ENCODE measurements around the gene ZNF692. TPM values are rescaled to one million over a fixed set of nuclear protein-coding genes. Genes with fewer than 3 reads are reported as not detected.

The ZNF692 gene
- total RNA-seq, 1 donor from 2014 or later, result 100 TPM

DNA sequence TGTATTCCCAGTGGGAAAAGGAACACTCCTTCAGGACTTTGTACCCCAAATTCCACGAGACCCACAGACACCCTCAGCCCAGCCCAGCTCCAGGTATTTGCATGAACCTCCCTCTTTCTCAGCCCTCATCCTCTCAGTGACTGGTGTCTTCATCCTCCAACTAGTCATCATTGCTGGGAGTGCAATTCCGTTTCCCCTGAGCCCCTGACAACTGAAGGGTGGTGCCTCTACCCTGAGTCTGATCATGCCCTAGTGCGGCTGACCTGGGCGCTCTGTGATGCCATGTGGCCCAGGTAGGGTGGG, 3.8 kb upstream of the ZNF692 start:
- no peak for DNase-seq
- Mint-ChIP-seq H3K36me3 (ENCODE audit: low read depth) (peaks cover 4% of the 10 kb centered on the region), H3K4me1 (peaks cover 24% of the 10 kb centered on the region), H3K27me3 (peaks cover 4% of the 10 kb centered on the region), H3K27ac (peak overlapping the region; percentile 73), H3K9me3 (no peaks in the 10 kb centered on the region), H3K4me3 (peak overlapping the region; percentile 91)
- intact Hi-C loops (cut with micrococcal nuclease), result no loop called here

GRCh38 chr1:248861616-248862015, 2.7 kb upstream of the ZNF692 start:
- Mint-ChIP-seq H3K9me3 (no peaks in the 10 kb centered on the region), H3K4me1 (peaks cover 31% of the 10 kb centered on the region), H3K36me3 (ENCODE audit: low read depth) (peaks cover 9% of the 10 kb centered on the region), H3K4me3 (peak overlapping the region; percentile 10), H3K27ac (peak overlapping the region; percentile 13), H3K27me3 (peaks cover 4% of the 10 kb centered on the region)
- intact Hi-C loops (cut with micrococcal nuclease), result no loop called here
- DNase-seq, result no peak

- Mint-ChIP-seq H3K4me3 (peak overlapping the region; percentile 96), H3K9me3 (no peaks in the 10 kb centered on the region), H3K27me3 (no peaks in the 10 kb centered on the region), H3K4me1 (peaks cover 43% of the 10 kb centered on the region), H3K27ac (peak overlapping the region; percentile 98), H3K36me3 (ENCODE audit: low read depth) (peaks cover 22% of the 10 kb centered on the region)
- DNase-seq, result no peak
- intact Hi-C loops (cut with micrococcal nuclease), result no loop called here
Measured at GRCh38 chr1:248860007-248860406, 1.1 kb upstream of the ZNF692 start.

DNA sequence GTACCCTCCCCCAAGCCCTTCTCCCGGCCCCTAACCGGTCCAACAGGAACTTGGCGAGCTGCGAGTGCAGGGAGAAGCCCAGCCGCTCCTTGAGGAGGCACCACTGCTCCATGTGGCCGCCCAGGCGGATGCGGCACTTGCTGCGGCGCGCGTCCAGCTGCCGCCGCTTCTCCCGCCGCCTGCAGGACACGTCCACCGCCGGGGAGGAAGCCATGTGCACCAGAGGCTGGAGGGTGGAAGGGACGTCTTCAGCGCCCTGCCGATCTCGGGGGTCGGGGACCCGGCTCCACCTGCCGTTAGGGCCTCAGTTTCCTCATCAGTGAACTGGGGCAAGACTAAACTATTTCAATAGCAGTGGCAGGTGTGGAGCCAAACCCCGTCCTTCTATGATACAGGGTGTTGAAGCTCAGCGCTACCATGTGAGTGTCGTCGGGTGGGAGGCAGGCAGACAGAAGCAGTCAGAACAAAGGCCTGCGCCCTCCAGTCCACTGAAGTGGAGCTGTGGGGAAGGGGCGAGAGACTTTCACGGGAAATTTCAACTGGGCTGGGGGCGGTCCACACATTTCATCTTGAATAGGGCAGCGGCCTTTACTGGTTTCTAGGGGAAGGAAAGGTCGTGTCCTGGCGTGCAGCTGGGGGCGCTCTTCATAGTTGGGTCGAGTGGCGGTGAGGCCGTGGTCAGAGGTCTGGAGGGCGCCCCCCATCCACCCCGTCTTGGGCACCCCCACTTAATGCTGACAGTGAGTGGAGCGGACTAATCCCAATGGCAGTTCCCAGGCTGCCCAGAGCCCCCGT, 592 bp downstream of the ZNF692 start:
- peak overlapping the region; percentile 98 for H3K27ac Mint-ChIP-seq
- H3K4me1 Mint-ChIP-seq, result peaks cover 50% of the 10 kb centered on the region
- intact Hi-C loops (cut with micrococcal nuclease), result loop anchor here (1.0 kb wide), 1 partner anchor 20 kb away; the partner anchor contains the start of gene ZNF672
- DNase-seq, result peak; percentile 84
- H3K27me3 Mint-ChIP-seq, result no peaks in the 10 kb centered on the region
- H3K9me3 Mint-ChIP-seq, result no peaks in the 10 kb centered on the region
- H3K4me3 Mint-ChIP-seq, result peak overlapping the region; percentile 96
- peaks cover 34% of the 10 kb centered on the region for H3K36me3 Mint-ChIP-seq (ENCODE audit: low read depth)

- Mint-ChIP-seq H3K4me3 (peak overlapping the region; percentile 96), H3K27me3 (no peaks in the 10 kb centered on the region), H3K36me3 (ENCODE audit: low read depth) (peaks cover 34% of the 10 kb centered on the region), H3K4me1 (peaks cover 48% of the 10 kb centered on the region), H3K27ac (peak overlapping the region; percentile 98), H3K9me3 (no peaks in the 10 kb centered on the region)
- DNase-seq, result no peak
- intact Hi-C loops (cut with micrococcal nuclease), result loop anchor here (1.0 kb wide), 1 partner anchor 19 kb away; the partner anchor contains the start of gene ZNF672
Measured at GRCh38 chr1:248857749-248858095, 1.2 kb downstream of the ZNF692 start.

GRCh38 chr1:248857201-248857600, 1.7 kb downstream of the ZNF692 start:
- DNase-seq, result no peak
- Mint-ChIP-seq H3K36me3 (ENCODE audit: low read depth) (peaks cover 34% of the 10 kb centered on the region), H3K4me3 (peak overlapping the region; percentile 96), H3K9me3 (no peaks in the 10 kb centered on the region), H3K27ac (peak overlapping the region; percentile 98), H3K27me3 (no peaks in the 10 kb centered on the region), H3K4me1 (peaks cover 43% of the 10 kb centered on the region)
- intact Hi-C loops (cut with micrococcal nuclease), result no loop called here

DNA sequence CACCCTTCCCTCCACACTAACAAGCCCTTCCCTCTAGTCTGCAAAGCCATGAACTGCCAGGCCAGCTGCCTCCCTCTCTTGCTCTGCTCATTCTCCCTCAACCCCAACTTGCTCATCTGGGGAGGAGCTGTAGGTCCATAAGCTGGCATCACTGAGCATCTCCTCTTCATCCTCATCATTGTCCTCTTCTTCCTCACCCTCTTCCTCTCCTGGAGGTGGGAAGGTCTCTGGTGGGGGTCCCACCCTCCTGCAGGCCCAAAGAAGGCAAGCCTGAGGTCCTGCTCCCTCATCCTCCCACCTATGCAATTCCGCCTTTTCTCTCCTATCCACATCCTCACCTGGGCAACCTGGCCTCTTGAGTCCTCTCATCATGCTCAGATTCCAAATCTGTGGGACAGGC, 2.7 kb downstream of the ZNF692 start:
- Mint-ChIP-seq H3K36me3 (ENCODE audit: low read depth) (peaks cover 34% of the 10 kb centered on the region), H3K4me1 (peaks cover 40% of the 10 kb centered on the region), H3K9me3 (no peaks in the 10 kb centered on the region), H3K27me3 (no peaks in the 10 kb centered on the region), H3K4me3 (no peak overlapping the region), H3K27ac (peak overlapping the region; percentile 39)
- intact Hi-C loops (cut with micrococcal nuclease), result no loop called here
- DNase-seq, result no peak

DNA sequence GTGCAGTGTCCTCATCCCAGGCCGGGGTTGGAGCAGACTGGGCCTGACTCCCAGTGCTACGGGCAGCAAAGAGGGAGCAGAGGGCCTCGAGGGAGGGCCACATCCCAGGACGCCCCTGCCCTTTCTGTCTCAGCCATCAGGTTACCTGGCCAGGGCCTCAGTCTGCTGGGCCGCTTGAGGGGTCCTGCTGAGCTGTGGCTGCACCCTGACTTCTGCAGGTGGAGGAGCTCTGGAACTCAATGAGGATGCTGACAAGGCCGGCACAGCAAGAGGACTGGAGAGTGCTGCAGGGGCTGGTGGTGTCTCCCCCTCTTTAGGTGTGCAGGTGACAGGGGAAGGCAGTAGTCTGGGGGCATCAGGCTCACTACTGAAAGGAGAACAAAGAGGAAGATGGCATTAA, 3.3 kb downstream of the ZNF692 start:
- no peaks in the 10 kb centered on the region for H3K9me3 Mint-ChIP-seq
- H3K4me1 Mint-ChIP-seq, result peaks cover 40% of the 10 kb centered on the region
- no peak overlapping the region for H3K4me3 Mint-ChIP-seq
- H3K27me3 Mint-ChIP-seq, result no peaks in the 10 kb centered on the region
- intact Hi-C loops (cut with micrococcal nuclease), result no loop called here
- no peak for DNase-seq
- no peak overlapping the region for H3K27ac Mint-ChIP-seq
- H3K36me3 Mint-ChIP-seq (ENCODE audit: low read depth), result peaks cover 37% of the 10 kb centered on the region

GRCh38 chr1:248853663-248854375, 5.1 kb downstream of the ZNF692 start:
- intact Hi-C loops (cut with micrococcal nuclease), result no loop called here
- peaks cover 32% of the 10 kb centered on the region for H3K4me1 Mint-ChIP-seq

GRCh38 chr1:248852481-248853405, 6.1 kb downstream of the ZNF692 start:
- Mint-ChIP-seq H3K36me3 (ENCODE audit: low read depth) (peaks cover 47% of the 10 kb centered on the region), H3K4me1 (peaks cover 32% of the 10 kb centered on the region), H3K27me3 (no peaks in the 10 kb centered on the region), H3K9me3 (no peaks in the 10 kb centered on the region), H3K27ac (no peak overlapping the region), H3K4me3 (no peak overlapping the region)
- DNase-seq, result no peak
- intact Hi-C loops (cut with micrococcal nuclease), result no loop called here

More at GRCh38 chr1:248853663-248854375, 5.1 kb downstream of the ZNF692 start:
- Mint-ChIP-seq H3K9me3 (no peaks in the 10 kb centered on the region), H3K4me3 (peak overlapping the region; percentile 10), H3K27me3 (no peaks in the 10 kb centered on the region), H3K36me3 (ENCODE audit: low read depth) (peaks cover 44% of the 10 kb centered on the region), H3K27ac (peak overlapping the region; percentile 51)
- no peak for DNase-seq

GRCh38 chr1:248851390-248851789, 7.5 kb downstream of the ZNF692 start:
- Mint-ChIP-seq H3K9me3 (no peaks in the 10 kb centered on the region), H3K4me1 (peaks cover 21% of the 10 kb centered on the region), H3K27me3 (no peaks in the 10 kb centered on the region), H3K27ac (no peak overlapping the region), H3K36me3 (ENCODE audit: low read depth) (peaks cover 44% of the 10 kb centered on the region), H3K4me3 (no peak overlapping the region)
- intact Hi-C loops (cut with micrococcal nuclease), result no loop called here
- no peak for DNase-seq

GRCh38 chr1:248850536-248851251, 8.2 kb downstream of the ZNF692 start:
- no peak for DNase-seq
- intact Hi-C loops (cut with micrococcal nuclease), result no loop called here
- Mint-ChIP-seq H3K4me3 (no peak overlapping the region), H3K27me3 (no peaks in the 10 kb centered on the region), H3K36me3 (ENCODE audit: low read depth) (peaks cover 40% of the 10 kb centered on the region), H3K4me1 (peaks cover 14% of the 10 kb centered on the region), H3K9me3 (no peaks in the 10 kb centered on the region), H3K27ac (no peak overlapping the region)

GRCh38 chr1:248850124-248850523, 8.8 kb downstream of the ZNF692 start:
- Mint-ChIP-seq H3K36me3 (ENCODE audit: low read depth) (peaks cover 38% of the 10 kb centered on the region), H3K27me3 (no peaks in the 10 kb centered on the region), H3K4me3 (no peak overlapping the region), H3K27ac (peak overlapping the region; percentile 26), H3K9me3 (no peaks in the 10 kb centered on the region), H3K4me1 (peaks cover 13% of the 10 kb centered on the region)
- intact Hi-C loops (cut with micrococcal nuclease), result no loop called here
- no peak for DNase-seq

Measured in activated CD4-positive, alpha-beta T cell treated with anti-CD3 and anti-CD28 coated beads, Interleukin-2, amount 10 ng/mL, durations not matched to agents 24 days and 14 days (primary cell).